ENCODE measurements around the gene TSPAN15. TPM values are rescaled to one million over a fixed set of nuclear protein-coding genes. Genes with fewer than 3 reads are reported as not detected.

TSPAN15 gene
- total and polyA plus RNA-seq, 2 experiments from 2014 or later, result 0.34 TPM; not detected in 1

- H3K27ac ChIP-seq, result no peak overlapping the region
- no peak overlapping the region for H3K4me3 ChIP-seq
- in situ Hi-C loops (cut with MboI), result loop anchor here (25.0 kb wide), 1 partner anchor 417 kb away; the partner anchor contains the start of gene KIFBP
Measured at GRCh38 chr10:69404786-69405185, 46.5 kb upstream of the TSPAN15 start.

DNA sequence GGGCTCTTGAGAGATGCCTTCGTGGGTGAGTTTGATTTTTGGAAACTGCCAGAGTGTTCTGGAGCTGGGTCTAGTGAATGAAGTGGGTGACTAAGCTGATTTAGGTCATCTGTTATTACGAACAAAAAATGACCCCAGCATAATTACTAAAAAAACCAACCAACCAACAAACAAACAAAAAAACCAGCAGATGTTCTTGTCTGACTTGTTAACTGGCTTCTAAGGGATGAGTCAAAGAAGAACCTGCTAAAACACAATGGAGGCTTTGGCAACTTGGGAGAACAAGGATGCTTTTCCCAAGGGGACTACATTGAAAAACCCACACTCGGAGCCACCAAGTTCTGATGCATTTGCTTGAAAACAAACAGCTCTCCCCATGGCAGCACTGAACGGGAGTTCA, 46.0 kb upstream of the TSPAN15 start:
- TF ChIP-seq EZH2 (IDR thresholded peaks at IDR 0.05; ENCODE audit: insufficient read depth, poor library complexity, severe bottlenecking) (no peak), EZH2phosphoT487 (IDR thresholded peaks at IDR 0.05; ENCODE audit: insufficient read depth, low read depth) (no peak)
- Histone ChIP-seq H2AFZ (no peak overlapping the region), H3K4me3 (no peak overlapping the region), H3K9me3 (ENCODE audit: low read depth) (no peaks in the 10 kb centered on the region), H3F3A (ENCODE audit: insufficient read depth) (peaks cover 29% of the 10 kb centered on the region), H3K4me1 (ENCODE audit: insufficient read depth) (peaks cover 24% of the 10 kb centered on the region), H3K9me2 (ENCODE audit: insufficient read depth) (no peaks in the 10 kb centered on the region), H3K4me2 (ENCODE audit: unreplicated experiment) (no peak overlapping the region), H4K20me1 (ENCODE audit: insufficient read depth) (no peaks in the 10 kb centered on the region), H3K27ac (no peak overlapping the region), H3K9ac (no peak overlapping the region), H3K79me2 (ENCODE audit: insufficient read depth) (no peaks in the 10 kb centered on the region), H3K27me3 (replicated peaks; ENCODE audit: insufficient read depth) (no peaks in the 10 kb centered on the region), H3K36me3 (ENCODE audit: low read depth) (no peaks in the 10 kb centered on the region; the same call in 1 of the 2 replicates)
- DNase-seq, result peak; percentile 28
- 18 to 23% methylated on average over 4 of the region's 4 CpGs for WGBS, 2 experiments (ENCODE audit: low coverage in 1 of 2, low lambda C conversion rate in 2 of 2, missing lambda C conversion rate in 2 of 2)
- in situ Hi-C loops (cut with MboI), result loop anchor here (25.0 kb wide), 1 partner anchor 418 kb away; the partner anchor contains the start of gene KIFBP

More at GRCh38 chr10:69404786-69405185, 46.5 kb upstream of the TSPAN15 start:
- peaks cover under 1% of the 10 kb centered on the region; the same call in 1 of the 2 replicates for H3K36me3 ChIP-seq (ENCODE audit: low read depth)
- TF ChIP-seq EZH2phosphoT487 (IDR thresholded peaks at IDR 0.05; ENCODE audit: insufficient read depth, low read depth) (no peak), EZH2 (IDR thresholded peaks at IDR 0.05; ENCODE audit: insufficient read depth, poor library complexity, severe bottlenecking) (no peak)
- DNase-seq, result no peak
- WGBS, 2 experiments (ENCODE audit: low coverage in 1 of 2, low lambda C conversion rate in 2 of 2, missing lambda C conversion rate in 2 of 2), result 75 to 79% methylated on average over 10 of the region's 10 CpGs
- H3K9me3 ChIP-seq (ENCODE audit: low read depth), result no peaks in the 10 kb centered on the region
- H3K9ac ChIP-seq, result no peak overlapping the region
- no peaks in the 10 kb centered on the region for H3K27me3 ChIP-seq (replicated peaks; ENCODE audit: insufficient read depth)
- peaks cover 24% of the 10 kb centered on the region for H3K4me1 ChIP-seq (ENCODE audit: insufficient read depth)
- no peak overlapping the region for H2AFZ ChIP-seq
- no peak overlapping the region for H3K4me2 ChIP-seq (ENCODE audit: unreplicated experiment)
- H3K79me2 ChIP-seq (ENCODE audit: insufficient read depth), result no peaks in the 10 kb centered on the region
- H3F3A ChIP-seq (ENCODE audit: insufficient read depth), result peaks cover 29% of the 10 kb centered on the region
- no peaks in the 10 kb centered on the region for H3K9me2 ChIP-seq (ENCODE audit: insufficient read depth)
- H4K20me1 ChIP-seq (ENCODE audit: insufficient read depth), result no peaks in the 10 kb centered on the region

DNA sequence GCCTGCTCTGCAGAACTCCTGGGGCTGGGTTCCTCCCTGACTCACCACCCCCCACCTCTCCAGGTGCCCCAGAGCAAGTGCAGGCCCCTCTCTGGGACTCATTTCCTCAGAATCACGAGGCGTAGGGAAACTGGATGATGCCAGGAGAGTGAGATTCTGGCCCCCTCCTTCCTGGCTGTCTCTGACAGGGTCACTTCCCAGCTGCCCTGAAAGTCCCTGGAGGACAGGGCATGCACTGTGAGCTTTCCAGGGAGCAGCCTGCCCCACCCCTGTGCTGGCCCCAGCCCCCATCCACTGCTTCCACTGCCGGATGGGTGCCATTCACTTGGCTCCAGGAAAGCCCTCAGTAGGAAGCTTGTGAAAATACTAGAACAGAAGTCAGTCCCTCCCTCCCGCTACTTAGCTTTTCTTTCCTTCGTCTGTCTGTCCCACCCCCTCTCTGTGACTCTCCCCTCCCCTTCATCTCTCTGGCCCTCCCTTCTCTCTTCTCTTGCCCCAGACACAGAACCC, 44.9 kb upstream of the TSPAN15 start:
- H4K20me1 ChIP-seq (ENCODE audit: insufficient read depth), result no peaks in the 10 kb centered on the region
- peaks cover 35% of the 10 kb centered on the region for H3F3A ChIP-seq (ENCODE audit: insufficient read depth)
- H3K9me2 ChIP-seq (ENCODE audit: insufficient read depth), result no peaks in the 10 kb centered on the region
- H3K4me2 ChIP-seq (ENCODE audit: unreplicated experiment), result no peak overlapping the region
- H3K36me3 ChIP-seq (ENCODE audit: low read depth), result no peaks in the 10 kb centered on the region; the same call in 1 of the 2 replicates
- H3K4me1 ChIP-seq (ENCODE audit: insufficient read depth), result peaks cover 24% of the 10 kb centered on the region
- TF ChIP-seq EZH2phosphoT487 (IDR thresholded peaks at IDR 0.05; ENCODE audit: insufficient read depth, low read depth) (no peak), EZH2 (IDR thresholded peaks at IDR 0.05; ENCODE audit: insufficient read depth, poor library complexity, severe bottlenecking) (no peak)
- in situ Hi-C loops (cut with MboI), result loop anchor here (25.0 kb wide), 1 partner anchor 419 kb away; the partner anchor contains the start of gene KIFBP
- no peaks in the 10 kb centered on the region for H3K79me2 ChIP-seq (ENCODE audit: insufficient read depth)
- no peak for DNase-seq
- no peak overlapping the region for H3K27ac ChIP-seq
- H2AFZ ChIP-seq, result no peak overlapping the region
- H3K4me3 ChIP-seq, result no peak overlapping the region
- H3K9me3 ChIP-seq (ENCODE audit: low read depth), result no peaks in the 10 kb centered on the region
- H3K9ac ChIP-seq, result no peak overlapping the region
- WGBS, 2 experiments (ENCODE audit: low coverage in 1 of 2, low lambda C conversion rate in 2 of 2, missing lambda C conversion rate in 2 of 2), result 26 to 47% methylated on average over 4 to 5 of the region's 5 CpGs
- no peaks in the 10 kb centered on the region for H3K27me3 ChIP-seq (replicated peaks; ENCODE audit: insufficient read depth)

- WGBS, 2 experiments (ENCODE audit: low coverage in 1 of 2, low lambda C conversion rate in 2 of 2, missing lambda C conversion rate in 2 of 2), result 64 to 68% methylated on average over 5 to 6 of the region's 6 CpGs
- Histone ChIP-seq H3K9ac (no peak overlapping the region), H3F3A (ENCODE audit: insufficient read depth) (peaks cover 35% of the 10 kb centered on the region), H3K4me1 (ENCODE audit: insufficient read depth) (peaks cover 24% of the 10 kb centered on the region), H3K4me2 (ENCODE audit: unreplicated experiment) (no peak overlapping the region), H4K20me1 (ENCODE audit: insufficient read depth) (no peaks in the 10 kb centered on the region), H3K9me3 (ENCODE audit: low read depth) (no peaks in the 10 kb centered on the region), H3K27ac (no peak overlapping the region), H3K27me3 (replicated peaks; ENCODE audit: insufficient read depth) (no peaks in the 10 kb centered on the region), H2AFZ (no peak overlapping the region), H3K9me2 (ENCODE audit: insufficient read depth) (no peaks in the 10 kb centered on the region), H3K36me3 (ENCODE audit: low read depth) (no peaks in the 10 kb centered on the region; the same call in 1 of the 2 replicates), H3K4me3 (no peak overlapping the region), H3K79me2 (ENCODE audit: insufficient read depth) (no peaks in the 10 kb centered on the region)
- no peak for TF ChIP-seq EZH2 (IDR thresholded peaks at IDR 0.05; ENCODE audit: insufficient read depth, poor library complexity, severe bottlenecking)
- in situ Hi-C loops (cut with MboI), result loop anchor here (25.0 kb wide), 1 partner anchor 420 kb away; the partner anchor contains the start of gene KIFBP
- no peak for DNase-seq
Measured at GRCh38 chr10:69406816-69407580, 44.3 kb upstream of the TSPAN15 start.

Data from GM23248 (cell line).